ENCODE results near the gene ZNF286A.
"Not testable (repeated sequence)": the region's sequence is repeated elsewhere in the genome, so short reads cannot be mapped to it uniquely, and the experiment has no call there.

Gene ZNF286A

DNA sequence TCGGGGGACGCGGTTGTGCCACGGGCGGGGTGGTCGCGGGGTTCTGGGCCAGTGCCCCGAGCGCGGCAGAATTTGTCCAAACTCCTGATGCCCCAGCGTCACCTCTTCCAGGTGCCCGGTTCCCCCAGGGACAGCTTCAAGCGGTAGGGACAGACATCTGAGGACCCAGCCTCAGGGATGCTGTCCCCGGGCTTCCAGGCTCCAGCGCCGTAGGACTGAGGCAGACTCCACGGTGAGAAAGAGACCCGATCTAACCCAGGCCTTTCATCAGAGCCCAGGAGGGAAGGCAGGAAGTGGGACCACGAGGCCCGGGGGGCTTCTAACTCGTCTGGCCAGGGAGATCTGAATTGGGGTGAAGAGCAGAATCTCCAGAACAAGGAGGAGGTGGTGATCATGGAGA is 385 bp downstream of the ZNF286A start:
- FAIRE-seq = not testable (repeated sequence)

DNA sequence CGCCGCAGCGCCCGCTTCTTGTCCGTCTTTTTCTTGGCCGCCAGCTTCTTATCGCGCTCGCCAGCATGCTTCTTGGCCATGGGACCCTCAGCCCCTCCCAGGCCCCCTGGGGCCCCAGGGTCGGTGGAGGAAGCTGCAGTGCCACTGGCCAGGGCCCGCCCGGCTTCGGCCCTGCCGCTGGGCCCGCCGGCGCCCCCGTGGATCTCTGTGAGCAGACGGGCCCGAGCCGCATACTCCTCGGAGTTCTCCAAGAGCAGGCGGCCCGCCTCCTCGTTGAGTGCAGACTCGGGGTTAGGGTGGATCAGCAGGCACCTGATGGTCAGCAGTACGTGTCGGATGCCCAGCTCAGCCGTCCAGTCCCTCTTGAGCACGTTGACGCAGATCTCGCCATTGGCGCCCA is 4.7 kb downstream of the ZNF286A start:
- FAIRE-seq = not testable (repeated sequence)

GRCh38 chr17:15704813-15705212 is 5.3 kb downstream of the ZNF286A start:
- FAIRE-seq = not testable (repeated sequence)

DNA sequence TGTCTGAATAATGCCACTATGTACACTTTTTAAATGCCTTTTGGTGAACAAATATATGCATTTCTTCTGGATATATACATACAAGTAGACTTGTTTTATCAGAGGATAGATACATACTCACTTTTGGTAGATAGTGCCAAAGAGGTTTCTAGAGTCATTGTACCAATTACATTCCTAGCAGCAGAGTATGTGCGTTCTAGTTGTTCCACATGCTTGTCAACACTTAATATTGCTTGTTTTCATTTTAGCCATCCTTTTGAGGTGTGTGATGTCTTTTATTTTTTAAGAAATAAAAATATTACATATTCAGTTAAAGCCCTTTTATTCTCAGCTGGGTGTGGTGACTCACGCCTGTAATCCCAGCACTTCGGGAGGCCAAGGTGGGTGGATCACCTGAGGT is 9.3 kb downstream of the ZNF286A start:
- FAIRE-seq = not testable (repeated sequence)

GRCh38 chr17:15716601-15717563 is 17.3 kb downstream of the ZNF286A start:
- not testable (repeated sequence) for FAIRE-seq

GRCh38 chr17:15730535-15730934 is 31.0 kb downstream of the ZNF286A start:
- not testable (repeated sequence) for FAIRE-seq

DNA sequence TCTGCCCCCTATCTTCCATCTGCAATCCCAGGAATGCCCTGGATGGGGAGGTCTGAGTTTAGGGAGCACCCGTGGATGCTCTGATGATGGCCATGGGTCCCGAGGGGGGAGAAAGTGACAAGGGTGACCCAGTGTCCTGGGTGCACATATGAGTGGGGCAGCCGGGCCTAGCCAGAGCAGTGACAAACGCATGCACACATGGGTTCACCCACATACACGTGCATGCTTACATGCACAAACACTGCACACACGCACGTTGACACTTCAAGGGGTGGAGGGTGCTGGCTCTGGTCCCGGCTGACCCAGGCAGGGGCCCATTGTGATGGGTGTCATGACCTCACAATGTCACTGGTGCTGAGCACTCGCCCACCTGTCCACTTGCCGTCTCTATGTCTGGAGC is 32.3 kb downstream of the ZNF286A start, which contains the start of gene TBC1D26:
Gene TBC1D26 (plus strand): TSS at position 384 of the 400 bp plus-strand sequence. CDS start 3,066 bp downstream, outside the sequence.
- FAIRE-seq = not testable (repeated sequence)

GRCh38 chr17:15733174-15733789 is 33.7 kb downstream of the ZNF286A start:
- FAIRE-seq = not testable (repeated sequence)

DNA sequence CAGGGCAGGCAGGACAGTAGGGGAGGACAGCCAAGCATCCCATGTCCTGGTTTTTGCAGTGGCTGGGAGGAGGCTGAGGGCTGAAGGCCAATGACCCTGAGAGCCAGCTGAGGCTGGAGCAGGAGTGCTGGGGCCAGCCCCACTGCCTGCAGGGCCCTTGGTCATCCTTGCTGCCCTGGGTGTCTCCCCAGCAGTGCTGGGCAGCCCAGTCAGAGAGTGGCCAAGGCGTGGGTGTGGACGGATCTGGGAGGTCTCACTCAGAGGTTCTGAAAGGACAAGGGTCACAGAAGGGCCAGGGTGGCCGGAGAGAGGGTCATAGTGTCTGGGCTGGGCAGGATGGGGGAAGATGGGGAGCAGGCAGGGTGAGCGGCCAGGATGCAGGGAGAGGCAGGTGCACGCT is 37.0 kb downstream of the ZNF286A start:
- FAIRE-seq = not testable (repeated sequence)

DNA sequence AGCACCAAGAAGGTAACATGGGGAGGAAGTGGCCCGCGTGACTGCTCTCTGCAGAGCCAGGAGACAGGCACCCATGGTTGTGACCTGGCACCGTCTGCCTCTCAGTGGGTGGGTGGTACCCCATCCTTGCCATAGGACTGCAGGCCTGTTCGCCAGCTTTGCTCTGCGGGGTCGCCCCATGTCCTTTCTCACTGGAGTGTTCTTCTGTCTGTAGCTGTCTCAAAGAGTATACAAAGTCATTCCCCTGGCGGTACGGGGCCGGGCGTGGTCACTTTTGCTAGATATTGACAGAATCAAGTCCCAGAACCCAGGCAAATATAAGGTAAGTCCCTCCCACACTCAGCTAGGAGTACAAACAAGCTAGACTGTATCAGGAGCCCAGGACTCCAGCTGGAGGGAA is 38.5 kb downstream of the ZNF286A start:
- no peak for FAIRE-seq

DNA sequence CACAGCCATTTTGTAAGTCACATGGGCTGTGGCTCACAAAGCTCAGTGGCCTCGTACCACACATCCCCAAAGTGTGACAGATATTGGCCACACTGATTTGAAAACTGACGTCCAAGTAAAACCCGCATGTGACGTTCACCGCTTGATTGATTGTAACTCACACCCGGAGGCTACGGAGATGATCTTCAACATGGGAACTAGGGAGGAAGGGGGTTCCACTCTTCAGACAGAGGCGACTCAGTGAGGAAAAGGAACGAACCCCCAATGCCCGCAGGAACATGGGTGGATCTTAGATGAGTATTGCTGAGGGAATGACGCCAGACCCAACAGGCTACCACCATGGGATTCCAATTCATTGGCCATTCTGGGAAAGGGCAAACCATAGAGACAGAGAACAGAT is 39.7 kb downstream of the ZNF286A start:
- not testable (repeated sequence) for FAIRE-seq

DNA sequence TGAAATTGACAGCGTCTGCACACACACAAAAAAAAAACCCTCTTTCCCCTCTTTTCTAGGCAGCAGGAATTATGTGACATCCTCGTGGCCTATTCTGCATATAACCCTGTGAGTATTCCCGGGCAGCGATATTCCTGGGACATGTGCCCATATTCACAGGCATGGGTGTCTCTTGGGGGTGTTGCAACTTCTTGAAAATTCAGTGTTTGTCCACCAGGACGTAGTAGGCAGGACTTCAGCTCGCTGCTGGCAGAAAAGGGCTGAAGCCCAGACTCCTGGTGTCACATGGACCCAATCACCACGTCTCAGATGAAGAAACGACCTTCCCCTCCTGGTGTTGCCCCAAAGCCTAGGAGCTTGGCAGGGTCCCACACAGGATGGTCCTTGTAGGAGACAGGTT is 40.5 kb downstream of the ZNF286A start:
- FAIRE-seq = not testable (repeated sequence)

- no peak for FAIRE-seq
Measured at GRCh38 chr17:15740570-15741120, 41.1 kb downstream of the ZNF286A start.

- no peak for FAIRE-seq
Measured at GRCh38 chr17:15741624-15742023, 42.1 kb downstream of the ZNF286A start.

DNA sequence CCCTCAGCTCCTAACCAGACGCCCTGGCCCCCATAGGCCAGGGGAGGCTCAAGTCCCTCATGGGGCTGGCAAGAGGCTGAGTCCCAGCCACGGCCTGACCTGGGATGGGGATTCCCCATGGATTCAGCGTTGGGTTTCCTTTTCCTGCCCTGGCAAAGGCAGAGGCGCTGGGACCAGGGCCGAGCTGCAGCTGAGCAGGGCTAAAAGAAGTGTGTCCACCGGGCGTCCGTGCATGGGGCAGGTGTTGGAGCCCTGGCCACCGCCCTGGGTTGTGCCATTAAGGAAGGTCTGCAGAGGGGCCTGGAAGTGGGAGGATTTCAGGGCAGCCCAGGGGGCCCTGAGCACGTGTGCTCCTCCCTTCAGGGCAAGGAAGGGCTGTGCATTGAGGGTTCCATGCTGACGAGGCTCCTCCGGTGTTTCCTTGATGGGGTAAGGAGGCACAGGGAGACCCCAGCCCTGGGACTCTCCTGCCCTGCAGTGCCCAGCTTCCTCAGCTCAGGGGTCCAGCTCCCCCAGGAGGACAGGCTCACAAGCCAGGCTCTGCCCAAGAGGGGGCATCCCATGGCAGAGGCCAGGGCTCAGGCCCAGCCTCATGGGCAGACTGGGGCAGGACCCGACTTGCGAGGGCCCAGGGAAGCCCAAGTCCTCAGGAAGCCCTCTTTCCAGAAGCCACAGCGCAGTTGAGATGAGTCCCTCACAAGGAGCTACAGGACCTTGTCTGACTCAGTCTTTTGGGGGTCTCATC is 42.7 kb downstream of the ZNF286A start:
- FAIRE-seq = no peak

- FAIRE-seq = no peak
Measured at GRCh38 chr17:15742921-15743320, 43.4 kb downstream of the ZNF286A start.

- FAIRE-seq = no peak
Measured at GRCh38 chr17:15744074-15744676, 44.6 kb downstream of the ZNF286A start.

GRCh38 chr17:15744885-15745284 is 45.3 kb downstream of the ZNF286A start:
- no peak for FAIRE-seq

DNA sequence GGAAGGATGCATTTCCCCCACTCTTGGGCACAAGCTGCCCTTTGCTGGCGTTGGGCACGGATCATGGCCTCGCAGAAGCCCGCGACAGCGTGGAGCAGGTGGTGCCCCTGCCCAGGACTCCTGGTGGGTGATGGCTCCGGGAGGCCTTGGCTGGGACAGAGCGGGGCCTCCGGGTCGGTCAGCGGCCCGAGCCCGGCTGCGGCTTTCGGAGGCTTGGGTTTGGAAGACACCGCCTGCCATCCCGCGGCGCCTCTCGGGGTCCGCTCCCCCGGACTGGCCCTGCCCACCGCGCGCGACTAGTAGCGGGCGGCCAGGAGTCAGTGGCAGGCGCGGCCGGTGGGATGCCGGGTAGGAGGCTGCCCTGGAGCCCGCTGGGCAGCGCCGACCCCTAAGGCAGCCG is 49.9 kb downstream of the ZNF286A start:
- not testable (repeated sequence) for FAIRE-seq

- FAIRE-seq = not testable (repeated sequence)
Measured at GRCh38 chr17:15768865-15769533, 69.4 kb downstream of the ZNF286A start.
